LNCaP clone FGC (cell line): Measurements from ENCODE around the gene SCN8A.

Experiments
- DNase-seq: peaks from one replicate; pipeline ENCODE4 v3.0.0-alpha.2; 2011; ENCODE audit warnings: low read depth
- H3K4me3 ChIP-seq: 2 replicates; pipeline ENCODE4 v1.5.1; 2011; ENCODE audit warnings: mild to moderate bottlenecking, low read depth, low read length, control low read depth
- CTCF ChIP-seq: IDR thresholded peaks from 2 replicates; pipeline ENCODE4 v1.5.1; 2012; ENCODE audit warnings: mild to moderate bottlenecking; ENCODE audit not compliant: control insufficient read depth, insufficient read depth; ENCODE audit errors: extremely low read depth

Gene SCN8A

GRCh38 chr12:51838036-51838435 is 247.0 kb downstream of the SCN8A start:
- no peak for DNase-seq
- no peak overlapping the region for H3K4me3 ChIP-seq
- TF ChIP-seq CTCF: no peak

GRCh38 chr12:51838762-51839161 is 247.7 kb downstream of the SCN8A start:
- DNase-seq: no peak
- no peak overlapping the region for H3K4me3 ChIP-seq
- TF ChIP-seq CTCF: no peak

GRCh38 chr12:51839310-51839947 is 248.4 kb downstream of the SCN8A start:
- DNase-seq: no peak
- TF ChIP-seq CTCF: no peak
- no peak overlapping the region for H3K4me3 ChIP-seq

GRCh38 chr12:51840966-51841365 is 249.9 kb downstream of the SCN8A start:
- no peak for TF ChIP-seq CTCF
- H3K4me3 ChIP-seq: no peak overlapping the region
- no peak for DNase-seq

- no peak overlapping the region for H3K4me3 ChIP-seq
- TF ChIP-seq CTCF: no peak
- DNase-seq: no peak
Measured at GRCh38 chr12:51841727-51842126, 250.7 kb downstream of the SCN8A start.

GRCh38 chr12:51844854-51845253 is 253.8 kb downstream of the SCN8A start:
- no peak for DNase-seq
- TF ChIP-seq CTCF: no peak
- no peak overlapping the region for H3K4me3 ChIP-seq

- no peak for DNase-seq
- no peak for TF ChIP-seq CTCF
- no peak overlapping the region for H3K4me3 ChIP-seq
Measured at GRCh38 chr12:51845482-51845881, 254.4 kb downstream of the SCN8A start.
